GM18909 (cell line): Measurements from ENCODE around the gene RNF224.

Experiments
- ATAC-seq: cut with Tn5 transposase; IDR thresholded peaks from one replicate; pipeline ENCODE4 v1.9.1; 2021; ENCODE audit warnings: mild to moderate bottlenecking; ENCODE audit not compliant: unreplicated experiment, poor library complexity

Gene RNF224

DNA sequence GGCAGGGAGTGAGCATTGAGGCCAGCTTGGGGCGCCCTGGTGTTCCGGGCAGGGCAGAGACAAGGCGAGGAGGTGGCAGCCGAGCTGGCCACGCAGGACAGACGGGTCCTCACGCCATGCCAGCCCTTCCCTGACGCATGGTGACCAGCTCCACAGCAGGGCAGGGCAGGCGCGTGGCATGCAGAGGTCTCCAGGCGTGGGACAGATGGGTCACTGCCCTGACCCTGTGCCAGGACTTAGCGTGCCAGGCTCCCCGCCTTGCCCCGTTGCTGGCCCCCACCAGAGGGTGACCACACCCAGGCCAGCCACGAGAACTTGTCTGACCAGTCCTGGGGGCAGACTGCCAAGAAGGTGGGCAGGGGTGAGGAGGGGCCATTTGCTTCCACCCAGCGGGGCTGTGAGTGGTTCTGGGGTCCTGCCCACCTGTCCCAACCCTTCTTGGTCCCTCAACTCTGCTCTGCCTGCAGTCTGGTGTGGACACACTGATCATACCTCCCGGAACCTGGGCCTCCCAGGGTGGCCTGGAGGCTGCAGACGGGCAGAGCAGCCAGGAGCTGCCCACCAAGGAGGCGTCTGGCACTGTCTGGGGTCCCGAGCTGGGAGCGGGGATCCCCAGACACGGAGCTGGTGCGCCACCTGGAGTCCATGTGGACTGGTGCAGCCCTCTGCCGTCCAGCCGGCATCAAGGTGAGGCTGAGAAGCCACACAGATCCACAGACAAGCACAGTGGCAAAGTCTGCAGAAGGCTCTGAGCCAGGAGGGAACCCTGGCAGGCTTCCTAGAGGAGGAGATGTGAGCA, at the start of gene RNF224:
Gene RNF224 (plus strand): TSS at position 449 of the 799 bp plus-strand sequence. CDS start 834 bp downstream, outside the sequence.
- ATAC-seq = no peak

DNA sequence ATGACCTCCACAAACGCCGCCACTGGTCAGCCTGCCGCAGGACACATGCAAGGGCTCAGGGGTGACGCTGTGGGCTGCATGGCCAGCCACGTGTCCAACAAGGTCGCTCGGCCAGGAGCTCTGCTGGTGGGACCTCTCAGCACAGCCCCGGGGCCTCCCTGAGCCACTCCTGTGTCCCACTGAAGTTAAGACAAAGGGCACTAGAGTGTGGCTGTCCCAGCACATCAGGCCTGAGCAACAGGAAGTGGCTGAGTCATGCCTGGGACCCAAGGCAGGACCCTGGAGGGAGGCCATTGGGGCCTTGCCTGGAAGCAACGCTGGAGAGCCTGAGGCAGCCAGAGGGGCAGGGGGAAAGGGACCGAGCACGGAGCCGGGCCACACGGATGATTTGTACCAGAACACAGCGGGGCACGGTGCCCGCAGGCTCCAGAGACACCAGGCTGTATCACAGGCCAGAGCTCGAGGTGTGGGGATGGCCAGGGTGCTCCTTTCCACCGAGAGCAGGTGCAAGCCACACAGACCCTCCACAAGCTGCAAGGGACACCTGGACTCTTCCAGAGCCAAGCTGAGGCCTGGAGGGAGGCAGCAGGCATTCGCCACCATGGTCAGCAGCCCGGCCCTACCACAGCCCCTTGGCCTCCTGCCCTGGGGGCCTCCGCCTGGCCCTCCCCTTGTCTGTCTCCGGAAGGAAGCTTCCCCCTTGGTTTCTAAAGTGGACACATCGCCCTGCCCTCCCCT, 48.9 kb upstream of the RNF224 start:
- no peak for ATAC-seq

DNA sequence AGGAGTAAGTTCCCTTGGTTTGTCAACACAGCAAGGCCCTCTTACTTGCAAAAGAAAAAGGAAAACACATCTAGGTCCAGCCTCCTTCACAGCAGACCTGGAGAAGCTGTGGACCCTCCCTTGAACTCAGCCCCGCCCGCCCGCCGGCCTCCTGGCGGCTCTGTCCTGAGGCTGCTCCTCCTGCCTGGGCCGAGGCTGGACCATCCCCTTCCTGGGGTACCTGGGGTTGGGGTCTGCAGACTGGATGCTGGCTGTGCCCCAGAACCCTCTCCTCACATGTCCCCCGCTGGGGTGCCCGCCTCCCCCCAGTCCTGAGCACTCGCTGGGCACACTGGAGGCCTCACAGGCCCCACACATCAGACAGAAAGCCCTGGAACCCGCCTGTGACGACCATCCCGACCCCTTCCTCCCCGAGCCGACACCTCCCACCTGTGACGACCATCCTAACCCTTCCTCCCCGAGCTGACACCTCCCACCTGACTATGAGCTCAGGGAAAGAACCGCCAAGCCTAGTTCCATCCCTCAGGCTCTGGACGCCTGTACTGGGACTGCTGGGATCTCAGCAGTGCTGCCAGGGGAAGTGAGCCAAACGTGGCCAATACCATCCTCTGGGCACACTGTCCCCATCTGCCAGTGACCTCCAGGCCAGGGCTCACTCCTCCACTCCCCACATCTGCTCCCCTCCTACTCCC, 48.2 kb upstream of the RNF224 start:
- no peak for ATAC-seq

DNA sequence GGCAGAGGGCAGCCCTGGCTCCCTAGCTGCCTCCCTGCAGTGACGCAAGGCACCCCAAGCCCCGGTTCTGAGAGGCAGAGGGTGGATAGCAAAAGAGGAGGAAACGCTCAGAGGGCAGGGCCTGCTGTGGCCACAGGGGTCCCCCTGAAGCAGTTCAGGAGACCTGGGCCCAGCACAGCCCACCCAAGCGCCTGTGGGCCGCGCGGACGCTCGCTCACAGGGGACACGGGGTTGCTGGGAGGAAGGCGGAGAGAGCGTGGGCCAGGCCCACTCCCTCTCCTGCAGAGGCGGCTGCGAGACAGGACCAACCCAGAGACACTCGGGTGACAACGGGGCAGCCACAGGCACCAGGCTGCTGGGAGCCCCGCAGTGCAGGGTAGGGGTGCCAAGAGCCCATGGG, 47.5 kb upstream of the RNF224 start:
- ATAC-seq = no peak

DNA sequence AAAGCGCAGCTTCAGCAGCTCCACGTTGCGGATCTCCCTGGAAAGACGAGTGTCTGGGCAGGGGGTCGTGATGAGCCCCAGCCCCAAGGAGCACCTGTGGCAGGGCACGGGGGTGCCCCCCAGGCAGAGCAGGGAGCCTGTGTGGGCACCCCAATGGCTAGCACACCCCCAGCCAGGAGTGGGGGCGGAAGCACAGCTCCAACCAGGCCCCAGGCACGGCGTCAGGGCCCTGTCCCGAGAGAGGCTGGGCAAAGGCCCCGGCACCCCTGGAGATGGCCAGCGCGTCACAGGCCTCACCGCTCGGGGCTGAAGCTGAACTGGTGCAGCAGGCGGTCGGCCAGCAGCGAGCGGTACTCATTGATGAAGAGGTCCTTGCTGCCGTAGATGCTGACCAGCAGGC, 46.8 kb upstream of the RNF224 start:
- ATAC-seq = no peak

DNA sequence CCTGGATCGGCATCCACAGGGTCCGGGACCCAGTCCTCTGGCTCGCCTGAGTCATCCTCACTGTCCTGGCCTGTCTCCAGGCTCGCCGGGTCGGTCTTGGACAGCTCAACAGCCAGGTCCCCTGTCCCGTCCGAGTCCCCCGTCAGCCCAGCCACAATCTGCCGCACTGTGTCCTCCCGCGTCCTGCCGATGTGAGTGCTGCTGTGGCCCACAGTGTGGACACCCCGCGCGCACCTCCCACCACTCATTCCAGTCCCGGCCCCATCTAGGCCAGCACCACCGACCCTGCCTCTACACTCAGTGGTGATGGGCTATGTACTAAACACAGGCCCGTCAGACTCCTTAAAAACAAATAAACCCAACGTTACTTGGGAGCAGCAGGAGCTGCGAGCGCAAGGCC, 45.6 kb upstream of the RNF224 start:
- ATAC-seq = no peak

GRCh38 chr9:137182836-137183235, 44.5 kb upstream of the RNF224 start:
- no peak for ATAC-seq

GRCh38 chr9:137183980-137184595, 43.2 kb upstream of the RNF224 start:
- ATAC-seq = no peak

GRCh38 chr9:137184881-137185660, 42.2 kb upstream of the RNF224 start:
- no peak for ATAC-seq

DNA sequence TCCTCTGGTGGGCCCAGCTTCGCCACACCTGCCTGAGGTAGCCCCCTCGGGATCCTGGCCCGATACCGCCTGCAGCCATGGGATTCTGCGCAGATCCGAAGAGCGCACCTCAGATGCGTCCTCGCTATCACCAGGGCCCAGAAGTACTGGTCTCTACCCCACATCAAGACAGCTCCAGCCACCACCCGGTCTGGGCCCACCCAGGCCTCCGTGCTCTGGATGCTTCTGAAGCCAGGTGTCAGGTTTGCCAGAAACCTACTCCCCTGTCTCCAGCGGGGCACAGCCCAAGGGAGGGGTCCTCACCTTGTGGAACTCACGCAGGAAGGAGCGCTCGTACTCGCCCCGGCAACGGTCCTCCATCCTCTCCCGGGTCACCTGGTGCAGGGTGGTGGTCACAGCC, 41.4 kb upstream of the RNF224 start:
- ATAC-seq = no peak

DNA sequence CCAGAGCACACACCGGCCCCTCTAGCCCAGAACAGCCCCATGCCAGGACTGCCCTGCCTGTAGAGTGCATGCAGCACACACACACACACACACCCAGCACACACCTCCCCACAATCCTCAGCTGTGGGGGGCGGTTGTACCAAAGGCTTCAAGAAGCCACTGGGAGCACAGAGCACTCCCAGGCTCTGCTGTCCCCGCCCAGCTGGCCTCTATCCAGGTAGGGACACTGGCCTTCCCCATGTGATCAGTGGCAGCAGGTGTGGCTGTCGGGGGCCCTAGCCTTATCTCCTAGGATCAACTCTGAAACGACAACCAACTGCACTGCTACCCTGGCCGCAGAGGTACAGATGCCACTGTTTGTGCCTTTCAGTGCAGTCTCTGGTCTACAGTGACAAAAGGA, 40.9 kb upstream of the RNF224 start:
- no peak for ATAC-seq

DNA sequence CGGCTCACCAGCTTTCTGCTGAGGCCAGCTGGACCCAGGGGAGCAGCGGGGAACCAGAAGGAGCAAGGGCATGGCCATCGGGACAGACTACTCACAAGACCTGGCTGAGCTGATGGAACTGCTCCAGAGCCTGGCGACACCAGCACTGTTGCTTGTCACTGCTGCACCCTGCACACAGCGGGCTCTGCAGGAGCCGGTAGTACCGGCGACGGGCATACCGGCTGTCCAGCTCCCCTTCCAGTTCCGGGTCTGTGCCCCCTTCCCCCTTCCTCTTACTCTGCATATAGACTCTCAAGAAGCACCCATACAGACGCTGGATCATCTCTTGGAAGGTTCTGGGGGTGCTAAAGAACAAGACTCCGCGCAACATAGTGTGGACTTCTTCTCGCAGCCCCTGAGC, 39.9 kb upstream of the RNF224 start:
- no peak for ATAC-seq

DNA sequence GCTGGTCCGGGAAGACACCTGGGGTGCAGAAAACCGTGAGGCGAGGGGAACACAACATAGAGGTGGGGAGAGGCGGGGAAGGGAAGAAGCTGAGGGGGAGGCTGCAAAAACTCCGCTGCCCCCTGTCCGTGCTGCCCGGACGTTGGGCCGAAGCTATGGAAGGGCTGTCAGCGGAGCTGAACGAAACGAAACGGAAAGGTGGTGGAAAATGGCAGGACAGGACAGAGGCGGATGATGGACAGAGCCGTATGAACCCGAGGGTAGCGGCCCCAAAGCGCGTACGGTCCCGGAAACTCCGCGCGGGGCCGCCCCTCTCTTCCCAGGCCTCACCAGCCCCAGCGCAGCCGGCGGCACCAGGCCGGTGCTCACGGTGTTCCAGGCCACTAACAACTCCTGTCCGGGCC, 39.2 kb upstream of the RNF224 start:
- ATAC-seq = no peak

- ATAC-seq = peak; percentile 74
Measured at GRCh38 chr9:137188490-137189296, 38.6 kb upstream of the RNF224 start, which contains the start of the genes ANAPC2 and SSNA1. Gene ANAPC2, minus strand, starts transcription at chr9:137188560. Its CDS starts 28 bp downstream, at chr9:137188532. Gene SSNA1, plus strand, starts transcription at chr9:137188676. Its CDS starts 51 bp downstream, at chr9:137188727.

DNA sequence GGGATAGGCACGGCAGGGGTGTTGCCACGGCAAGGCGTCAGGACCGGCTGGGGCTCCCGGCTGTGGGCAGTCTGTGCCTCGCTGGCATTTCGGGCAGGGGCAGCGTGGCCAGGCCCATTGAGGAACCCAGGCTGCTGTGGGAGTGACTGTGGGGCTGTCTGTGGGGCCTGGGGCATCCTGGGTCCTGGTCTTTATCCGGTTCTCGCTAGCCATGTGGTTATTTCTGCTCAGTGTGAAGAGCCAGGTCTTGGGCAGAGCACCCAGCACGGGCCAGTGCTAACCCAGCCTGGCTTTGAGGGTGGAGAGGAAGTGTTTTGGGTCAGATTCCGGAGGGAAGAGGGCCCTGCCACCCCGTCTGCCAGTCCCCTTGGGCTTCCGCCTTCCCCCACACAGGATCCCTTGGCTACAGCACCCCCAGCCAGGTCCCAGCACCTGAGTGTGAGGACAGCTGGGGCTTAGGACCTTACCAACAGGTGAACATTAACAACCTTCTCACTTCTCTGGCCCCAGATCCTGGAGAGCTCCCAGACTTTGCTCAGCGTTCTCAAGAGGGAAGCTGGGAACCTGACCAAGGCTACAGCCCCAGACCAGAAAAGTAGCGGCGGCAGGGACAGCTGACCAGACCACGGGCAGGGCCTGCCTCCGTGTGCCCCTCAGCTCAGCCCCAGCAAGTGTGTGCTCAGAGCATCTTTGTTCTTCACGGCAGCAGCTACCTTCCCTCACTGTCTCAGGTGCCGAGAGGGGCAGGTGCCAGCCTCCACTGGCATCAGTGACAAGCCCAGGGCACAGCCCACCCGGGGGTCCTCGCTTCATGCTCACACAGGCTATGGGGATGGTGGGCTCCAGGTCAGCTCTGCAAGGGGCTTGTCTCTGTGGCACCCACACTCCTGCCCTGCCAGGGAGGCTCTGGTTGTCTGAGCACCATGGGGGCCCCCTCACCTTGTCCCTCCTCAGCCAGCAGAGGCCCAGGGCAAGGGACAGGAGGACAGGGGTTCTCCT, 37.7 kb upstream of the RNF224 start:
- peak; percentile 1 for ATAC-seq

- ATAC-seq = no peak
Measured at GRCh38 chr9:137190315-137190856, 36.9 kb upstream of the RNF224 start.

- no peak for ATAC-seq
Measured at GRCh38 chr9:137191245-137191644, 36.1 kb upstream of the RNF224 start.
